ENCODE data around the gene SAMSN1.

Gene SAMSN1

GRCh38 chr21:14581902-14582457 is 35.9 kb upstream of the SAMSN1 start:
- DNase-seq (no peak), ATAC-seq (replicated peaks) (no peak)
- H3K27me3 Mint-ChIP-seq = no peaks in the 10 kb centered on the region
- no peak overlapping the region for H3K27ac Mint-ChIP-seq
- H3K4me3 Mint-ChIP-seq = no peak overlapping the region
- H3K36me3 Mint-ChIP-seq = peaks cover 24 to 27% of the 10 kb centered on the region in 2 donors
- H3K9me3 Mint-ChIP-seq = peaks cover 0 to 1% of the 10 kb centered on the region in 2 donors
- peaks cover 2 to 7% of the 10 kb centered on the region in 2 donors for H3K4me1 Mint-ChIP-seq

GRCh38 chr21:14573244-14573643 is 27.1 kb upstream of the SAMSN1 start:
- H3K9me3 Mint-ChIP-seq = peaks cover 0 to 1% of the 10 kb centered on the region in 2 donors
- H3K4me1 Mint-ChIP-seq = peaks cover 15 to 34% of the 10 kb centered on the region in 2 donors
- ATAC-seq (replicated peaks) = no peak
- H3K27ac Mint-ChIP-seq = no peak overlapping the region
- H3K36me3 Mint-ChIP-seq = peaks cover 30 to 47% of the 10 kb centered on the region in 2 donors
- no peaks in the 10 kb centered on the region for H3K27me3 Mint-ChIP-seq
- DNase-seq = no peak
- no peak overlapping the region for H3K4me3 Mint-ChIP-seq

GRCh38 chr21:14572204-14572780 is 26.2 kb upstream of the SAMSN1 start:
- peak in 1 of 2 donors; percentile 31 for ATAC-seq (replicated peaks)
- no peak for DNase-seq
- H3K4me1 Mint-ChIP-seq = peaks cover 17 to 37% of the 10 kb centered on the region in 2 donors
- peaks cover 23 to 39% of the 10 kb centered on the region in 2 donors for H3K36me3 Mint-ChIP-seq
- no peaks in the 10 kb centered on the region for H3K27me3 Mint-ChIP-seq
- no peak overlapping the region for H3K4me3 Mint-ChIP-seq
- no peak overlapping the region for H3K27ac Mint-ChIP-seq
- H3K9me3 Mint-ChIP-seq = no peaks in the 10 kb centered on the region

GRCh38 chr21:14569868-14570267 is 23.8 kb upstream of the SAMSN1 start:
- Mint-ChIP-seq H3K27ac (no peak overlapping the region), H3K27me3 (no peaks in the 10 kb centered on the region), H3K4me3 (no peak overlapping the region), H3K9me3 (peaks cover 2 to 3% of the 10 kb centered on the region in 2 donors), H3K36me3 (peaks cover 19 to 42% of the 10 kb centered on the region in 2 donors), H3K4me1 (peaks cover 18 to 45% of the 10 kb centered on the region in 2 donors)
- no peak for ATAC-seq (replicated peaks)
- DNase-seq = no peak

GRCh38 chr21:14569026-14569621 is 23.0 kb upstream of the SAMSN1 start:
- Mint-ChIP-seq H3K4me3 (no peak overlapping the region), H3K9me3 (peaks cover 6 to 7% of the 10 kb centered on the region in 2 donors), H3K4me1 (peaks cover 18 to 45% of the 10 kb centered on the region in 2 donors), H3K27ac (no peak overlapping the region), H3K27me3 (no peaks in the 10 kb centered on the region), H3K36me3 (peaks cover 25 to 49% of the 10 kb centered on the region in 2 donors)
- ATAC-seq (replicated peaks) (no peak), DNase-seq (no peak)

GRCh38 chr21:14567331-14568279 is 21.5 kb upstream of the SAMSN1 start:
- DNase-seq (no peak), ATAC-seq (replicated peaks) (peak in 1 of 2 donors; percentile 54)
- H3K27ac Mint-ChIP-seq = peak overlapping the region; percentile 14
- H3K36me3 Mint-ChIP-seq = peaks cover 25 to 47% of the 10 kb centered on the region in 2 donors
- H3K4me3 Mint-ChIP-seq = no peak overlapping the region
- peaks cover 6 to 7% of the 10 kb centered on the region in 2 donors for H3K9me3 Mint-ChIP-seq
- no peaks in the 10 kb centered on the region for H3K27me3 Mint-ChIP-seq
- peaks cover 13 to 37% of the 10 kb centered on the region in 2 donors for H3K4me1 Mint-ChIP-seq

GRCh38 chr21:14566894-14567293 is 20.8 kb upstream of the SAMSN1 start:
- peaks cover 8 to 10% of the 10 kb centered on the region in 2 donors for H3K9me3 Mint-ChIP-seq
- H3K27me3 Mint-ChIP-seq = no peaks in the 10 kb centered on the region
- no peak for ATAC-seq (replicated peaks)

GRCh38 chr21:14562959-14563358 is 16.8 kb upstream of the SAMSN1 start:
- H3K27me3 Mint-ChIP-seq = no peaks in the 10 kb centered on the region
- ATAC-seq (replicated peaks) = no peak
- peaks cover 26 to 53% of the 10 kb centered on the region in 2 donors for H3K4me1 Mint-ChIP-seq
- no peak for DNase-seq
- H3K27ac Mint-ChIP-seq = no peak overlapping the region
- H3K9me3 Mint-ChIP-seq = peaks cover 23 to 24% of the 10 kb centered on the region in 2 donors
- peaks cover 48 to 70% of the 10 kb centered on the region in 2 donors for H3K36me3 Mint-ChIP-seq
- no peak overlapping the region for H3K4me3 Mint-ChIP-seq

More at GRCh38 chr21:14566894-14567293, 20.8 kb upstream of the SAMSN1 start:
- H3K27ac Mint-ChIP-seq = peak overlapping the region; percentile 11
- H3K4me3 Mint-ChIP-seq = peak overlapping the region in 1 of 2 donors; percentile 1
- peaks cover 23 to 46% of the 10 kb centered on the region in 2 donors for H3K36me3 Mint-ChIP-seq
- H3K4me1 Mint-ChIP-seq = peaks cover 10 to 33% of the 10 kb centered on the region in 2 donors
- DNase-seq = no peak

- Mint-ChIP-seq H3K27ac (peak overlapping the region; percentile 65), H3K36me3 (peaks cover 50 to 66% of the 10 kb centered on the region in 2 donors), H3K4me1 (peaks cover 32 to 61% of the 10 kb centered on the region in 2 donors), H3K4me3 (no peak overlapping the region), H3K9me3 (peaks cover 19 to 26% of the 10 kb centered on the region in 2 donors), H3K27me3 (no peaks in the 10 kb centered on the region)
- ATAC-seq (replicated peaks) = no peak
- DNase-seq = no peak
These were observed 14.4 kb upstream of the SAMSN1 start for GRCh38 chr21:14560555-14560954.

GRCh38 chr21:14560139-14560538 is 14.0 kb upstream of the SAMSN1 start:
- ATAC-seq (replicated peaks) (no peak), DNase-seq (no peak)
- Mint-ChIP-seq H3K27me3 (no peaks in the 10 kb centered on the region), H3K27ac (peak overlapping the region; percentile 65), H3K36me3 (peaks cover 53 to 65% of the 10 kb centered on the region in 2 donors), H3K4me1 (peaks cover 36 to 65% of the 10 kb centered on the region in 2 donors), H3K4me3 (no peak overlapping the region), H3K9me3 (peaks cover 19 to 26% of the 10 kb centered on the region in 2 donors)

GRCh38 chr21:14559102-14559501 is 13.0 kb upstream of the SAMSN1 start:
- peak; percentile 93 to 97 for ATAC-seq (replicated peaks)
- peaks cover 16 to 21% of the 10 kb centered on the region in 2 donors for H3K9me3 Mint-ChIP-seq
- peaks cover 53 to 66% of the 10 kb centered on the region in 2 donors for H3K36me3 Mint-ChIP-seq
- H3K27ac Mint-ChIP-seq = peak overlapping the region; percentile 96
- peak overlapping the region; percentile 56 for H3K4me3 Mint-ChIP-seq
- H3K4me1 Mint-ChIP-seq = peaks cover 40 to 72% of the 10 kb centered on the region in 2 donors
- DNase-seq = peak; percentile 53
- H3K27me3 Mint-ChIP-seq = no peaks in the 10 kb centered on the region

- Mint-ChIP-seq H3K4me1 (peaks cover 42 to 72% of the 10 kb centered on the region in 2 donors), H3K9me3 (peaks cover 19 to 21% of the 10 kb centered on the region in 2 donors), H3K27me3 (no peaks in the 10 kb centered on the region), H3K4me3 (peak overlapping the region; percentile 66 to 67), H3K27ac (peak overlapping the region; percentile 93), H3K36me3 (peaks cover 53 to 71% of the 10 kb centered on the region in 2 donors)
- DNase-seq (no peak), ATAC-seq (replicated peaks) (peak; percentile 56 to 61)
These were observed 11.3 kb upstream of the SAMSN1 start for GRCh38 chr21:14557413-14557812.

GRCh38 chr21:14554948-14555347 is 8.8 kb upstream of the SAMSN1 start:
- peaks cover 39 to 60% of the 10 kb centered on the region in 2 donors for H3K36me3 Mint-ChIP-seq
- peaks cover 8 to 11% of the 10 kb centered on the region in 2 donors for H3K9me3 Mint-ChIP-seq
- peak overlapping the region in 1 of 2 donors; percentile 32 for H3K4me3 Mint-ChIP-seq
- H3K27ac Mint-ChIP-seq = peak overlapping the region; percentile 84
- ATAC-seq (replicated peaks) = no peak
- H3K4me1 Mint-ChIP-seq = peaks cover 45 to 68% of the 10 kb centered on the region in 2 donors
- H3K27me3 Mint-ChIP-seq = no peaks in the 10 kb centered on the region
- no peak for DNase-seq

- Mint-ChIP-seq H3K27ac (no peak overlapping the region), H3K4me1 (peaks cover 44 to 64% of the 10 kb centered on the region in 2 donors), H3K9me3 (peaks cover 4 to 12% of the 10 kb centered on the region in 2 donors), H3K4me3 (no peak overlapping the region), H3K36me3 (peaks cover 42 to 55% of the 10 kb centered on the region in 2 donors), H3K27me3 (no peaks in the 10 kb centered on the region)
- DNase-seq = no peak
- ATAC-seq (replicated peaks) = no peak
These were observed 7.3 kb upstream of the SAMSN1 start for GRCh38 chr21:14553422-14553821.
